Upper lobe of left lung (tissue), 4 donors: Measurements from ENCODE around the gene NXT1.

Experiments used
- EP300 ChIP-seq, 4 donors: sonication (generic); formaldehyde crosslinking; IDR thresholded peaks; one replicate each; pipeline ENCODE4 v1.5.1; 2017; ENCODE audit warnings: antibody characterized with exemption in 4 of 4, control low read depth in 2 of 4
- POLR2AphosphoS5 ChIP-seq, 2 donors: sonication (generic); formaldehyde crosslinking; IDR thresholded peaks; one replicate each; pipeline ENCODE4 v1.5.1; 2017; ENCODE audit warnings: antibody characterized with exemption in 2 of 2
- TF ChIP-seq, protein P1 (sequence below), 6 experiments: fragments of 450-650 bp in 4 of 6; fragments of 200-600 bp in 2 of 6; sonication (generic) in 2 of 6; IDR thresholded peaks; one replicate each; pipeline ENCODE4 v1.5.1; 2016 to 2019; ENCODE audit warnings: antibody characterized with exemption in 6 of 6

DNA sequence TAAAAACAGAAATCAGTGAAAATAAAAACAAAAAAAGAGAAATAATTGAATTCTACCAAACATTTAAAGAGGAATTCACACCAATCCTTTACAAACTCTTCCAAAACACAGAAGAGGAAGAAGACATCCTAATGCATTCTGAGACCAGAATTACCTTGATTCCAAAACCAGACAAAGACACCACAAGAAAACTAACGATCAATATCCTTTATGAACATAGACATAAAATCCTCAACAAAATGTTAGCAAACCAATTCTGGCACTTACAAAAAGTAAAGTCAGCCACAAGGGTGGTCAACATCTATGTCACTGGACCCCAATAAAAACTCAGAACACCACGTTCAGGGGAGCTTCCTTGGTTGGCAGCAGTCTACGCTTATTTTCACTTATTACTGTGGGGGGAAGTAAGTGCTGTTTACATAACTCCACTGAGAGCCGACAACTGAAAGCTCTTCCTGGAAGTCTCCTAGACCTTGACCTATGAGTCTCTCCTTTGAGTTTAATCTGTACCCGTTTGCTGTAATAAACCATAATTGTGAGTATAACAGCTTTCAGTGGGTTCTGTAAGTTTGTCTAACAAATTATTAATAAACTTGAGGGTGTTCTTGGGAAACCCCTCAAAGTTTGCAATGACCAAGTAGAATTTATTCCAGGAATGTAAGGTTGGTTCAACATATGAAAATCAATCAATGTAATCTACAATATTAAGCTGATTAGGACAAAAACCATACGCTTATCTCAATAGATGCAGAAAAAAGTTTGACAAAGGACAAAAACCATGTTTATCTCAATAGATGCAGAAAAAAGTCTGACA is 35.9 kb downstream of the NXT1 start:
- TF ChIP-seq EP300 (IDR thresholded peaks at IDR 0.05) (no peak), POLR2AphosphoS5 (IDR thresholded peaks at IDR 0.05) (no peak)
- TF ChIP-seq, protein P1, sequence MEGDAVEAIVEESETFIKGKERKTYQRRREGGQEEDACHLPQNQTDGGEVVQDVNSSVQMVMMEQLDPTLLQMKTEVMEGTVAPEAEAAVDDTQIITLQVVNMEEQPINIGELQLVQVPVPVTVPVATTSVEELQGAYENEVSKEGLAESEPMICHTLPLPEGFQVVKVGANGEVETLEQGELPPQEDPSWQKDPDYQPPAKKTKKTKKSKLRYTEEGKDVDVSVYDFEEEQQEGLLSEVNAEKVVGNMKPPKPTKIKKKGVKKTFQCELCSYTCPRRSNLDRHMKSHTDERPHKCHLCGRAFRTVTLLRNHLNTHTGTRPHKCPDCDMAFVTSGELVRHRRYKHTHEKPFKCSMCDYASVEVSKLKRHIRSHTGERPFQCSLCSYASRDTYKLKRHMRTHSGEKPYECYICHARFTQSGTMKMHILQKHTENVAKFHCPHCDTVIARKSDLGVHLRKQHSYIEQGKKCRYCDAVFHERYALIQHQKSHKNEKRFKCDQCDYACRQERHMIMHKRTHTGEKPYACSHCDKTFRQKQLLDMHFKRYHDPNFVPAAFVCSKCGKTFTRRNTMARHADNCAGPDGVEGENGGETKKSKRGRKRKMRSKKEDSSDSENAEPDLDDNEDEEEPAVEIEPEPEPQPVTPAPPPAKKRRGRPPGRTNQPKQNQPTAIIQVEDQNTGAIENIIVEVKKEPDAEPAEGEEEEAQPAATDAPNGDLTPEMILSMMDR (IDR thresholded peaks at IDR 0.05) = no peak
